ENCODE results near the gene RGPD3.
"Not testable (repeated sequence)": the region's sequence is repeated elsewhere in the genome, so short reads cannot be mapped to it uniquely, and the experiment has no call there.

DNA sequence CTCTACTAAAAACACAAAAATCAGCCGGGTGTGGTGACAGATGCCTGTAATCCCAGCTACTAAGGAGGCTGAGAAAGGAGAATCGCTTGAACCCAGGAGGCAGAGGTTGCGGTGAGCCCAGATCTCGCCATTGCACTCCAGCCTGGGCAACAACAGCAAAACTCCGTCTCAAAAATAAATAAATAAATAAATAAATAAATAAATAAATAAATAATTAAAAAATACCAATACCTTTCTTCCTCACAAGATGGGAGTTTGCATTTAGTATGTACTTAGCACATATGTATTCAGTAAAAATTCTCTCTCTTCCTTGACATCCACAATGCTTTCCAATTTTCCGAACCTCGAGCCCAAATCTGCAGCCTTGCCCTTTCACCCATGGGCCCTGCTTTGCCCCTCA is 32.1 kb upstream of the RGPD3 start:
- TF ChIP-seq, protein P1, sequence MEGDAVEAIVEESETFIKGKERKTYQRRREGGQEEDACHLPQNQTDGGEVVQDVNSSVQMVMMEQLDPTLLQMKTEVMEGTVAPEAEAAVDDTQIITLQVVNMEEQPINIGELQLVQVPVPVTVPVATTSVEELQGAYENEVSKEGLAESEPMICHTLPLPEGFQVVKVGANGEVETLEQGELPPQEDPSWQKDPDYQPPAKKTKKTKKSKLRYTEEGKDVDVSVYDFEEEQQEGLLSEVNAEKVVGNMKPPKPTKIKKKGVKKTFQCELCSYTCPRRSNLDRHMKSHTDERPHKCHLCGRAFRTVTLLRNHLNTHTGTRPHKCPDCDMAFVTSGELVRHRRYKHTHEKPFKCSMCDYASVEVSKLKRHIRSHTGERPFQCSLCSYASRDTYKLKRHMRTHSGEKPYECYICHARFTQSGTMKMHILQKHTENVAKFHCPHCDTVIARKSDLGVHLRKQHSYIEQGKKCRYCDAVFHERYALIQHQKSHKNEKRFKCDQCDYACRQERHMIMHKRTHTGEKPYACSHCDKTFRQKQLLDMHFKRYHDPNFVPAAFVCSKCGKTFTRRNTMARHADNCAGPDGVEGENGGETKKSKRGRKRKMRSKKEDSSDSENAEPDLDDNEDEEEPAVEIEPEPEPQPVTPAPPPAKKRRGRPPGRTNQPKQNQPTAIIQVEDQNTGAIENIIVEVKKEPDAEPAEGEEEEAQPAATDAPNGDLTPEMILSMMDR (IDR thresholded peaks at IDR 0.05), result not testable (repeated sequence)
- TF ChIP-seq POLR2AphosphoS5 (IDR thresholded peaks at IDR 0.05; ENCODE audit: insufficient read depth in 1 of 2, low read depth in 1 of 2), result not testable (repeated sequence)

Measured in vagina (tissue), 2 donors.